Activated CD8-positive, alpha-beta memory T cell treated with anti-CD3 and anti-CD28 coated beads for 24 hours (primary cell): Measurements from ENCODE around the gene AFG3L2.
"Not testable (repeated sequence)": the region's sequence is repeated elsewhere in the genome, so short reads cannot be mapped to it uniquely, and the experiment has no call there.

Experiments
- DNase-seq: peaks from one replicate; pipeline ENCODE4 v3.0.0-alpha.2; 2020

The AFG3L2 gene

DNA sequence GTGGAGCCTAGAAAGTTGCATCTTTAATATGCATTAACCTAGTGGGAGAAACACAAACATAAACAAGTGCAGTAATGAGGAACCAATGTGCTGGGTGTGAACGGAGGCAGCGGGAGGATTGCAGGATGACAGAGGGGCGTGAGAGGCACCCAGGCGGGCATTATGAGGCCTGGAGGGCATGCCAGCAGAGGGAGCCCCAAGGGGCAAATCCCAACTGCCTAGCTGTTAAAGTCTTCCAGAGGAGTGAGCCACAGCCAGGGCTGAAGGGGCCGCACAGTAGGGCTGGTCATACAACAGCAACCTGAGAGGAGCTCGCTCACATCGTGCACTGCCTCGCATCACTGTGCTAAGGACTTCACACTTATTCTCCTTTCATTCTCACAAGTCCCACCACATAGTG lies 17.4 kb upstream of the AFG3L2 start:
- no peak for DNase-seq

DNA sequence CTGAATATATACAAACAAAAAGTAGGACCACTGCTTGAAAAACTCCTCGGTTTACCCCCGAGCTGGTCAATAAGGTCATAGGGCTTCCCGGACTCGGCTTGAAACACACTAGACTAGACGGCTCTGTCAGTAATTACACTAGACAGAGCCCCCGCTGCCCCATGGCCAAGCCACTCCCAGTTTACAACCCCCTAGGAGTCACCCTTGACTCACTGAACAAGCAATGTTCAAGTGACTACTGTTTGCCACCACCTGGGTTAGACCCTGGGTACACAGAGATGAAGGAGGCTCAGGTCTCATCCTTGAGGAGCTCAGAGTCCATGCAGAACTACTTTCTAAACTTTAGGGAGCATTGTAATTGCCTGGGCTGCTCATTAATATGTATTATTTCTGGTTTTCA lies 17.0 kb upstream of the AFG3L2 start:
- DNase-seq: no peak

DNA sequence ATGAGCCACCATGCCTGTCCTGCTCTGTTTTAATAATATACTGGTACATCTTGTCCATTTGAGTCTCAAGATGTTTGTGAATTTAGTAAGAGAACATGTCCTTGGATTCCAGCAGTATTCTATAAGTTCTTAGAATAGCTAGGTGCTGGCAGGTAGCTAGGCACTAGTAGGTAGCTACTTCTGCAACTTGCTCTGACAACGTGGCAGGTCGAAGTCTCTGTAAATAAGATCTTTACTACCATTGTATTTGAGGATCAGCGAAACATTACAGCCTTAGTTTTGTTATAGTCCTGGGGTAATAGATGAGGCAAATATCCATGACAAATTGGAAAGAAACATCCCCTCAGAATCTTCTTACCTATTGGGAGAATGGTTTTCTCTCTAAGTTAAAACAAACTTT lies 16.5 kb upstream of the AFG3L2 start:
- DNase-seq: no peak

DNA sequence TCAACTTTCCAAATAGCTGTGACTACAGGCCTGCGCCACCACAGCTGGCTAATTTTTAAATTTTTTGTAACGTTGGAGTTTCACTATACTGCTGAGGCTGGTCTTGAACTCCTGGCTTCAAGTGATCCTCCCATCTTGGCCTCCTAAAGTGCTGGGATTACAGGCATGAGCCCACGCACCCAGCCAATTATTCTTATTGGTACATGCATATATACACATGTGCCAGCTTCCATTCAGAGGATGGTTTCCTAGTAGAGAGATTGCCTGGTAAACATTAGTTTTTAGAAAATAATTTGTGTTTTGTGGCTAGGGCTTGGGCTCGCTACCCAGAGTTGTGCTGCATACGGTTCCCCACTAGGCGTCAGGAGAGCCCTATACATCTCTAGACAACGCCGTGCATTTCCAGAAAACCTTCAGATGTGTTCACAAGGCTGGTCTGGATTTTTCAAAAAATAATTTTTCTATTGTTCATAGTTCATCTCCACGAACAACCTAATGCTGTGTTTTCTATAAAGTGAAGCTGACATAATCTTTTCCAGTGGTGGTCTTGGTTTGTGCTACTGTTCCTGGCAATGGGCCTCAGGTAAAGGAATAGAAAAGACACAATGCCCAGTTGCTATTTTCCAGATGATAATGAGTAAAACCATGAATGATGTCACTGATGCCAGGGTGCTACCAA lies 14.6 kb upstream of the AFG3L2 start:
- DNase-seq: peak; percentile 74

DNA sequence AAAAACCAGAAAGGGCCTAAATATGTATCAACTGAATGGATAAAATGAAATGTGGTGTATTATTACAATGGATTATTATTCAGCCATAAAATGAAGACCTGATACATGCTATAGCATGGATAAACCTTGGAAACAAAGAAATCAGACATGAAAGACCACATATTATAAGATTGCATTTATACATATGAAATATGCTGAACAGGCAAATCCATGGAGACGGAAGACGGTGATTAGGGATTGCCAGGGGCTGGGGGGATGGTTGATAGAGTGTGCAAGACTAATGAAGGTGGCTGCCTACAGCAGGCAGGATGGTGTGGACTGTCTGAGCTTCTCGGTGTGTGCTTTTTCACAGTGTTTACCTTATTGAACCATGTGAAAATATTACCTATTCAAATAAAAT lies 11.4 kb upstream of the AFG3L2 start:
- DNase-seq: no peak

DNA sequence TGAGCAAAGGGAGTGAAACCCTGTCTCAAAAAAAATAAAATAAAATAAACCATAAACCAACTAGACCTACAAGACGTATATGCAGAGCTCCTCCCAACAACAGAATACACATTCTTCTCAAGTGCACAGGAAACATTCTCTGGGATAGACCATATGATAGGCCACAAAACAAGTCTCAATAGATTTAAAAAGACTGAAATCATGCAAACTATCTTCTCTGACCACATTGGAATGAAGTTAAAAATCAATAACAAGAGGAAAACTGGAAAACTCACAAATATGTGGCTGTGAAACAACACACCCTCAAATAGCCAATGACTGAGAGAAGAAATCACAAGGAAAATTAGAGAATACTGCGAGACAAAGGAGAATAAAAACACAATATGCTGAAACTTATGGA lies 7.2 kb upstream of the AFG3L2 start:
- DNase-seq: no peak

DNA sequence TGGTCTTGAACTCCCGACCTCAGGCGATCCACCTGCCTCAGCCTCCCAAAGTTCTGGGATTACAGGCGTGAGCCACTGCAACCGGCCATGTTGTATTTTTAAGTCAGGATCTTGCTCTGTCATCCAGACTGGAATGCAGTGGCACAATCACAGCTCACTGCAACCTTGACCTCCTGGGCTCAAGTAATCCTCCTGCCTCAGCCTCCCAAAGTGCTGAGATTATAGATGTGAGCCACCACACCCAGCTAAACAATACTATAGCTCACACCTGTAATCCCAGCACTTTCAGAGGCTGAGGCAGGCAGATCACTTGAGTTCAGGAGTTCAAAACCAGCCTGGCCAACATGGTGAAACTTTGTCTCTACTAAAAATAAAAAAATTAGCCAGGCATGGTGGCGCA lies 6.7 kb upstream of the AFG3L2 start:
- DNase-seq: not testable (repeated sequence)

DNA sequence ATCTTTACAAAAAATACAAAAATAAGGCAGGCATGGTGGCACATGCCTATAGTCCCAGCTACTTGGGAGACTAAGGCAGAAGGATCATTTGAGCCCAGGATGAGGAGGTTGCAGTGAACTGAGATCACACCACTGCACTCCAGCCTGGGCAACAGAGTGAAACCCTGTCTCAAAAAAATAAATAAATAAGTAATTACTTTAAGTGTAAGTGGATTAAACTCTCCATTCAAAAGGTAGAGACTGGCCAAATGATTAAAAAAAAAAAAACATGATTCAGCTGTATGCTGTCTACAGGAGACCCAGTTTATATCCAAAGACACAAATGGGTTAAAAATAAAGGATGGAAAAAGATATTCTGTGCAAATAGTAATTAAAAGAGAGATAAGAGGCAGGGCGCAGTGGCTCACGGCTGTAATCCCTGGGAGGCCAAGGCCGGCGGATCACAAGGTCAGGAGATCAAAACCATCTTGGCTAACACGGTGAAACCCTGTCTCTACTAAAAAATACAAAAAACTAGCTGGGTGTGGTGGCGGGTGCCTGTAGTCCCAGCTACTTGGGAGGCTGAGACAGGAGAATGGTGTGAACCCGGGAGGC lies 5.3 kb upstream of the AFG3L2 start:
- not testable (repeated sequence) for DNase-seq

DNA sequence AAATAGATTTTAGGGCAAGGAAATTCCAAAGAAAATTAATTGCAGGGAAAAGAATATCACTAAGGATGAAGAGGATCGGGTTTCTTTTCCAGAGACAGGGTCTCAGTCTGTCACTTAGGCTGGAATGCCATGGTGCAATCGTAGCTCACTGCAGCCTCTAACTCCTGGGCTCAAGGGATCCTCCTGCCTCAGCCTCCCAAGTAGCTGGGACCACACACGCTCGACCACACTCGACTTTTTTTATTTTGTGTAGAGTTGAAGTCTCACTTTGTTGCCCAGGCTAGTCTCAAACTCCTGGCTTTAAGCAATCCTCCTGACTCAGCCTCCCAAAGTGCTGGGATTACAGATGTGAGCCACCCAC lies 1.2 kb upstream of the AFG3L2 start:
- DNase-seq: not testable (repeated sequence)

DNA sequence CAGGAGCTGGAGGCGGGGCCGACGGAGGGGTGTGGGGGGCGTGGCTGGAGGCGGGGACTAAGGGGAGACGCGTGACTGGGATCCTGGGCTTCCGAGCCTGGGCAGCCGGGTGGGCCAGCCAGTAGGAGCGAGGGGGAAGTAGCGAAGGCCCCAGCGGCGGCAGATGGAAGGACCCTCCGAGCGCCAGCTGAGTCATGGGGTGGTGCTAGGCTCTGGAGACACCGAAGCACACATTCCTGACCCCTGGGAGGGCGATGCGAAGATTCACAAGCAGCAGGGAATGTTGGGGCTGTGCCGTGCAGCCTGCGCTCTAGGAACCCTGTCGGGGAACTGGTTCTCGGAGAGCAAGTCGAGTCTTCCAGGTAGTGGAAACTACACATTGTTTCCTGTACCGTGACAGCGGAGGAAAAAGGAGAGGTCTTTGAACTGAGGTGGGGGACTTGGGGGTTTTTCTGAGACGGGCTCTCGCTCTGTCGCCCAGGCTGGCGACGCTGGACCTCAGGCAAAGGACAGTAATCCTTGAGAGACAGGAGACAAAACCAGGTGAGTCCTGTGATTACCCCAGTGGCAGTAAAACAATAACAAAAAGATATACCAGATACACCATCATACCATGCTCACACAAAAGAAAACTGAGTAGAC lies 650 bp upstream of the AFG3L2 start:
- no peak for DNase-seq

DNA sequence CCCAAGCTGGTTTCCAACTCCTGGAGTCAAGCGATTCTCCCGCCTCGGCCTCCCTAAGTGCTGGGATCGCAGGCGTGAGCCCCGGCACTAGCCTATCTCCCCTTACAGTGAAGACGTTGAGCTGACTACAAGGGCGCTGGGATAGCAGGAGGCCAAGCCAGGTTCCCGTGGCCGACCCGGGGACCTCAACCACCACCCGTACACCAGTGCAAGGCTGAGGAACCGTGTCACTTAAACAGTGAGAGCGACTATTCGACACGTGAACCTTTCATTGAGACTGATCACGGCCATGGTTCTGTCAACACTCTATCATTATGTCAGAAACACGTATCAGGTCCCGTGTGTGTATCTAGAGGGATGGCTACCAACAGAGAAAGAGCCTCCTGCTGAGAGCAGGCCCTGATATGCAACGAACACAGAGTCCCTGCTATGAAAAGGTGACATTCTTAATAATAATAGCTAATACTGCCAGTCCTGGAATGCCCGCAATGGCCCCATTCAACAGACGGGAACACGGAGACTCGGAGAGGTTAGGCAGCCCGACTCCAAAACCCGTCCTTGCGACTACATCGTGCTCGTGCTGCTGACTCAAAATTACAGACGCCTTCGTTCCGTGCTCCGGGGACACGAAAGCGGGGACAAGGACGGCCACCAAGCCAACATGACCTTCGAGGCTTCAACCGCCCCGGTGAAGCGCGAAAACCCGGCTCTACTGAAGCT lies 833 bp downstream of the AFG3L2 start:
- DNase-seq: peak; percentile 62

DNA sequence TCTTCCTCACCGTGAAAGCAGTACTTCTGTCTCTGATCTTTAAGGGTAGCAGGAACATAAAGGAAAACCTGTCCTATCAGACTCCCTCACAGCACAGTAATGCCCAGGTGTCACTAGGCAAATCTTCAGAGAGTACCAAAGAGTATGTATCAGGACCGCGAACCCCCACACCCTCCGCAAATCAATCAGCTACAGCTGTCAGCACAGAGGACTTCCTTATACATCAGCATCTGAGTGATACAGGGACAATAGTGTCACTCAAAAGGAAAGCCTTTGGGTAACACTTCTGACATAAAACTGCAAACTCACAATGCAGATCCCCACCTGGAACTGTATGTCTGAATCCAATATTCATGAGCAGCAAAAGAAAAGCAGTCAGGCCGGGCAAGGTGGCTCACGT lies 2.6 kb downstream of the AFG3L2 start:
- no peak for DNase-seq

DNA sequence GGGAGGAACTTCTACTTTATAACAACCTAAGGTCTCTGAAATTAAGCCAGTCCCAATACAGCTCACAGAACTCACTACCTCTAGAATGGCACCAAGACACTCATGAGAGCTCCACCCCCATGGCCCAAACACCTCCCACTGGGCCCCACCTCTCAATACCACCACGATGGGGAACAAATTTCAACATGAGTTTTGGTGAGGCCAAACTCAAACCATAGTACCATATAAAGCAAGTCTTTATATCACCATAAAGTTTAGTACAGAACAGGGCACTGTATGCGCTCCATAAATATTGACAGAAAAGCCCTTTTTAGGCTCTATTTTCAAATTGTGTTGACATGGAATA lies 3.3 kb downstream of the AFG3L2 start:
- DNase-seq: no peak

DNA sequence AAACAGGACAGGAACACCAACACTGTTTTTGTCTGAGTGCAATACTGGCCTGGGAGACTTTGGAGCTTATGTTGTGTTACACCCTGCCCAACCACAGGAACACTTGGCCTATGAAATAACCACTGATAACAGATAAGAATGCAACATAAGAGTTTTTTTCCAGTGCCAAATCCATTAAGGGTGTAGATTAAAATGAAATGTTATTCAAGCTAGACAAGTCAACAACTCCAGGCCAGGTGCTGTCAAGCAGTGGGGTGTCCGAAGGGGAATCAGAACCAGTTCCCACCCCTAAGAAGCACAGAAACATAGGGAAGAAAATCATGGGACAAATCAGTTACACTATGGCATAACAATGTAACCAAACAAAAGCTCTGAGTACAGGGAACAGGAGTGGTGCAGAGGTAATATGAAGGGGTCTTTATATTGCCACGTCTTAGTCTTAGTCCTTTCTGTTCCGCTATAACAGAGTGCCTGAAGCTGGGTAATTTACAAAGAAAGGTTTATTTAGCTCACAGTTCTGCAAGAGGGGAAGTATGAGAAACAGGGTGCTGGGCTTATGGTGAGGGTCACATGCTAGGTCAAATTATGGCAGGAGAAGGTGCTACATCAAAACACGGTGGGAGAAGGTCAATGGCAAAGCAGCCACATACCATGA lies 3.8 kb downstream of the AFG3L2 start:
- no peak for DNase-seq

DNA sequence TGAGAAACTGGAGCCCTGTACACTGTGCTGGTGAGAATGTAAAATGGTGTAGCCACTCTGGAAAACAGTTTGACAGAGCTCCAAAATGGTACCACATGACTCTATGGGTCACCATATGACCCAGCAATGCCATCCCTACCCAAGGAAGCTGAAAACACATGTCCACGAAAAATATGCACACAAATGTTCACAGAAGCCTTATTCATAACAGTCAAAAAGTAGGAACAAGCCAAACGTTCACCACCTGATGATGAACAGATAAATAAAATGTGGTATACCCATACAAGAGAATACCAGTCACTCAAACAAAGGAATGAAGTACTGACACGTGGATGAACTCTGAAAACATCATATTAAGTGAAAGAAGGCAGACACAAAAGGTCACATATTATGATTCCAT lies 4.6 kb downstream of the AFG3L2 start:
- DNase-seq: no peak

DNA sequence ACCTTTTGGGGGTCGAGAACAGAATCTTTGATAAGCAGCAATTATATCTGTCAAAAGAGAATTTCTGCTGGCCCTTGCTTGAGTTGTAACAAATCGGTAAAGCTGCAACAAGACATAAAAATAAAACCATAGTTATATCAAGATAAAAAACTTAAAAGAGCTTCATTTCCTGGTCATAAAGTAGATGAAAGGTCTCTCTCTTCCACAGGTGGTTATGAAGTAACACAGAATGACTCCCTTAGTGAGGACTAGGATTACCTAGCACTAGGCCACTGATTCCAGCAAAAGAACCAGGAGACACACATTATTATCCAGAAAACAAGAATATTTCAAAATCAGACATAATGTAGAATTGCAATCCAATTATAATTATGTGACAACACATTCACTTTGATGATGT lies 5.4 kb downstream of the AFG3L2 start:
- no peak for DNase-seq

DNA sequence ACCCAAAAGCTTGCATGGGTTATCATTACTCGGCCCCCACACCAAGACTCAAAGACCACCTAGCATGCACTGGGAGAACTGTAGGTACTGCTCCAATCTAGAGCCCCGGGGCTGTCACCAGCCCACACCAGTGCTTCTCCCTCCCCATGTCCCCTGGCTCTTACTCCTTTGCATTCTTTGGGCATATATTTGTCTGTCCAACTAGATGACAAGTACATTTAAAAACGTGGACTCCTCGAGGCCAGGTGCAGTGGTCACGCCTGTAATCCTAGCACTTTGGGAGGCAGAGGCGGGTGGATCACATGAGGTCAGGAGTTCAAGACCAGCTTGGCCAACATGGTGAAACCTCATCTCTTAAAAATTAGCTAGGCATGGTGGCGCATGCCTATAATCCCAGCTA lies 7.8 kb downstream of the AFG3L2 start:
- no peak for DNase-seq

DNA sequence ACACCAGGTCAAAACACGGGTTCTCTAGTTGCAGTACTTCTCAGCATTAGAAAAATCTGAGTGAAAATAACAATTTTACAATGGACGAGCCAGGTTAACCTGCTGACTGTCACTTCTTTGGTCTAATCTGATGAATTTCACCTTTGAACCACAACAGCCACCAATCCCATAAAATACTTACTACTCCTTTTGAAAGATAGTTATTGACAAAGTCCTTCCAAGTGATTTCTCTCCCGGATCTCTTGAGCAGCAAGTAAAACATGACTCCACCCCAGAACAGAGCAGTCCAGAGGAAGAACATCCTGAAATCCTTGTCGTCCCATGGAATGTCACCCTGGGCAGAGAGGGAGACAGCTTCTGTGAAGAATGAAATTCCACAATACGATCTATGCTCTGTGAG lies 10.2 kb downstream of the AFG3L2 start:
- no peak for DNase-seq

DNA sequence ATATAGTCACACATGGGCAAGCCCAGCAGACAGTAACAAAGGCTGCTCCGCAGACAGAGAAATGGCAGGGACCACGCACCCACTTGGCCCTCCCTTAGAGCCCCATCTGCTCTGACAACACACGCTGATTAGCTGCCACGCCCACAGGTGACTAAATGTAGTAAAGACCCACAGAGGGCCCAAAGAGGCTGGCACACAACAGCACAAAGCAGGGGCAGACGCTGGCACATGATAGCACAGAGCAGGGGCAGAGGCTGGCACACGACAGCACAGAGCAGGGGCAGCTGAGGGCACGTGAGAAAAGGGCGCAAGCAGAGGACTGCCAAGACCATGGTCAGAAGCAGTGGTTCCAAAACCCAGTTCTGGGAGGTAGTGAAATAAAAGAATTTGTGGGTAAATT lies 10.6 kb downstream of the AFG3L2 start:
- DNase-seq: no peak

DNA sequence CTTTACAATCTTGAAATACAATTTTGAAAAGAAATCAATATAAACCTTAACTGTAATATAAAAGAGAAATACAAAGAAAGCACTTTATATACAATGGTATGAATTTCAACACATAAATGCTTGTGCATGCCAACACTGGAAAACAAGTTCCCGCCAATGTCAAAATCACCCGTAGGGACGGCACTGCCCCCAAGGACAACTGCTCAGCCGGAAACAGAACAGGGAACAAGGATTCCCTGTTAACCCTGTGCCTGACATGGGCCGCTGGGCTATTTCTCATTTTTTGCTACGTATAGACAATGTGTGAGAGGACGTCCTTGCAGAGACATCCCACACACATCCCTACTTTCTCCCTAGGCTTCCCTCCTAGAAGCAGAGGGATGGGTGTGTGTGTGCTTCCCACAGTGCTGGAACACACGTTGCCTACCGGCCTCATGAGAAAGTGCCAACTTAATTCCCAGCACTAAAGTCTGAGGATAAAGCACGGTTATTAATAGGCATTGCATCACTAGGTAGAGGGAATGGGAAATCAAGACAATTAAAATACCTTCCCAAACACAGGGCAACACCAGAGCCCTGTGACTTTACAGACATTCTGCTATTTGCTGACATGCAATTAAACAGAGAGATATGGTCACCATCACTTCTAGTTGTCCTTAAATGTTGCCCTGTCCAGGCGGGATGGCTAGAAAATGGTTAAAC lies 14.4 kb downstream of the AFG3L2 start:
- DNase-seq: no peak

DNA sequence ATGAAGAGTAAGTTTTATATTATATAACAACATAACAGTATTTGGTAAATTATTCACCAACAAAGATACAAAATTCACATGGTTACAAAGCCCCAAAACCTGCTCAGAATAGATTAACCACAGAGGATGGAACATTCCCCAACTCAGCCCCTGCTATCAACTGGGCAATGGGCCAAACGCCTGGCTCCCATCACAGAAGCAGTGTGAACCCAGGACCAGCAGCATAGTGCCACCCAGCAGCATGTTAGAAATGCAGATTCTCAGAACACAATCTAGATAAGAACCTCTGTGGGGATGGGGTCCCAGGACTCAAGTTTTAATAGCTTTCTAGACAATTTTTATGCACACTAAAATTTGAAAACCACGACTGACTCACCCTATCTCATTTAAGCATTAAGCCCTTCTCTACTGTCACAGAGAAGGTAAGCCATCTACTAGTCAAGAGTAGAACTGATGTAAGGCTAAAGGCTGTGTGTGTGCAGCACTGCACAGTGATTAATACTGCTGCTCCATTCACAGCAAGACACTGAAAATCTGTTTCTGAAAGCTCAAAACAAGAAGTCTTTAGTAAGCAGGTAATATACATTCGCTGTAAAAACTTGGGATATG lies 15.2 kb downstream of the AFG3L2 start:
- DNase-seq: no peak

DNA sequence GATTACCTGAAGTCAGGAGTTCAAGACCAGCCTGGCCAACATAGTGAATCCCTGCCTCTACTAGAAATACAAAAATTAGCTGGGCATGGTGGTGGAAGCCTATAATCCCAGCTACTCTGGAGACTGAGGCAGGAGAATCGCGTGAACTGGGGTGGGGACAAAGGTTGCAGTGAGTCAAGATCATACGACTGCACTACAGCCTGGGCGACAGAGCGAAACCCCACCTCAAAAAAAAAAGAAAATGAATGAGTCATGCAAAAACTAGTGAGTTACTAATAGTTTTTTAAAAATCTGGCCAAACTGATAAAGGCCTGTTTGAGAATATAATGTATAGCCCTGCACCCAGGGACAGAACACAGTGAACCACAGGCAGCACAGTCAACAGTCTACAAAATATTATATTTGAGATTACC lies 17.5 kb downstream of the AFG3L2 start:
- DNase-seq: no peak

DNA sequence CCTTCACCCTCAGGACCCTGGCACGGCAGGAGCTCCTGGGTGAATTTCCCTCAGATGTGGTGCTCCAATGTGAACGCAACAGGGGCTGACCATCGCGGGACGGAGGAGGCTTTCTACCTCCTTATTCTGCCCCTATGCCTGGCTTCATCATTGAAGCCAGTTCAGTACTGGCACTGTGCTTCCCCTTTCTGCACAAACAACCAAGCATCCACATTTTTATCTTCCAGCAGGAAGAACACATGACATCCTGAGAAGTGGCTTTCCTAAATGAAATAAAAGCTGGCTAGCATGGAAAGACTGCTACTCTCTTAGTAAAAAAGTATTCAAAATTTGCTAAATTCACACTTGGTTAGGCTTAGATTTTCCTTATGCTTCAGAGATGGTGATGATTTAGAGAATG lies 24.8 kb downstream of the AFG3L2 start:
- DNase-seq: no peak
